ENCODE measurements around the gene SNX6. TPM values are rescaled to one million over a fixed set of nuclear protein-coding genes. Genes with fewer than 3 reads are reported as not detected.

The SNX6 gene
- total and polyA plus RNA-seq, 7 donors: 69.4 to 136 (median 94.2) TPM

GRCh38 chr14:34632411-34632978 is 2.5 kb upstream of the SNX6 start:
- no peak for DNase-seq
- 88 to 95% methylated on average over 5 of the region's 5 CpGs for WGBS, 2 donors
- Histone ChIP-seq H3K9me3 (no peaks in the 10 kb centered on the region), H3K36me3 (no peaks in the 10 kb centered on the region), H3K27me3 (no peaks in the 10 kb centered on the region), H3K27ac (no peak overlapping the region), H3K4me1 (peaks cover 0 to 23% (median 17%) of the 10 kb centered on the region in 4 donors), H3K4me3 (no peak overlapping the region)
- TF ChIP-seq EP300 (IDR thresholded peaks at IDR 0.05): no peak
- no peak for TF ChIP-seq POLR2A (IDR thresholded peaks at IDR 0.05)
- TF ChIP-seq CTCF (IDR thresholded peaks at IDR 0.05): no peak
- TF ChIP-seq POLR2AphosphoS5 (IDR thresholded peaks at IDR 0.05): no peak
- intact Hi-C loops (cut with DNase I): loop anchor here (5.0 kb wide), 1 partner anchor 80 kb away; the partner anchor contains the start of gene CFL2

- peak overlapping the region; percentile 90 to 97 (median 94) for H3K27ac ChIP-seq
- H3K36me3 ChIP-seq: peaks cover 0 to 15% (median 0%) of the 10 kb centered on the region in 4 donors
- TF ChIP-seq POLR2A (IDR thresholded peaks at IDR 0.05) (no peak), EP300 (IDR thresholded peaks at IDR 0.05) (no peak), POLR2AphosphoS5 (IDR thresholded peaks at IDR 0.05) (no peak), CTCF (IDR thresholded peaks at IDR 0.05) (no peak)
- no peaks in the 10 kb centered on the region for H3K27me3 ChIP-seq
- peaks cover 0 to 29% (median 25%) of the 10 kb centered on the region in 4 donors for H3K4me1 ChIP-seq
- 0 to 1% methylated on average over 13 of the region's 13 CpGs for WGBS, 2 donors
- H3K9me3 ChIP-seq: no peaks in the 10 kb centered on the region
- peak overlapping the region; percentile 70 to 96 (median 89) for H3K4me3 ChIP-seq
- intact Hi-C loops (cut with DNase I): no loop called here
- no peak for DNase-seq
Measured at GRCh38 chr14:34629344-34629656, 648 bp downstream of the SNX6 start.

GRCh38 chr14:34628681-34629135 is 1.2 kb downstream of the SNX6 start:
- DNase-seq: no peak
- peaks cover 0 to 16% (median 0%) of the 10 kb centered on the region in 4 donors for H3K36me3 ChIP-seq
- 7 to 19% methylated on average over 5 of the region's 5 CpGs for WGBS, 2 donors
- peak overlapping the region in 3 of 4 donors; percentile 90 to 97 (median 96) for H3K27ac ChIP-seq
- peaks cover 0 to 34% (median 25%) of the 10 kb centered on the region in 4 donors for H3K4me1 ChIP-seq
- intact Hi-C loops (cut with DNase I): no loop called here
- no peaks in the 10 kb centered on the region for H3K27me3 ChIP-seq
- peak overlapping the region; percentile 70 to 96 (median 89) for H3K4me3 ChIP-seq
- no peaks in the 10 kb centered on the region for H3K9me3 ChIP-seq
- TF ChIP-seq POLR2A (IDR thresholded peaks at IDR 0.05): no peak
- no peak for TF ChIP-seq EP300 (IDR thresholded peaks at IDR 0.05)
- TF ChIP-seq POLR2AphosphoS5 (IDR thresholded peaks at IDR 0.05): no peak
- TF ChIP-seq CTCF (IDR thresholded peaks at IDR 0.05): no peak

GRCh38 chr14:34623506-34623905 is 6.4 kb downstream of the SNX6 start:
- 58 to 81% methylated on average over 3 of the region's 3 CpGs for WGBS, 2 donors
- peaks cover 0 to 37% (median 18%) of the 10 kb centered on the region in 4 donors for H3K4me1 ChIP-seq
- H3K4me3 ChIP-seq: no peak overlapping the region
- no peak overlapping the region for H3K27ac ChIP-seq
- no peaks in the 10 kb centered on the region for H3K27me3 ChIP-seq
- H3K36me3 ChIP-seq: peaks cover 0 to 42% (median 3%) of the 10 kb centered on the region in 4 donors
- no peaks in the 10 kb centered on the region for H3K9me3 ChIP-seq
- TF ChIP-seq EP300 (IDR thresholded peaks at IDR 0.05): no peak
- no peak for TF ChIP-seq POLR2A (IDR thresholded peaks at IDR 0.05)
- no peak for TF ChIP-seq CTCF (IDR thresholded peaks at IDR 0.05)
- no peak for TF ChIP-seq POLR2AphosphoS5 (IDR thresholded peaks at IDR 0.05)
- intact Hi-C loops (cut with DNase I): no loop called here
- no peak for DNase-seq

All from sigmoid colon (tissue), 7 donors.